ENCODE data around the gene RYR1.

- TF ChIP-seq EP300 (IDR thresholded peaks at IDR 0.05; ENCODE audit: borderline replicate concordance in 1 of 2, control insufficient read depth in 1 of 2, low read depth in 2 of 2, low read length in 2 of 2), result no peak
- TF ChIP-seq CTCF (IDR thresholded peaks at IDR 0.05 in 2 of 3, conservative IDR thresholded peaks at IDR 0.05 in 1 of 3; ENCODE audit: control insufficient read depth in 2 of 3, extremely low read depth in 1 of 3, insufficient read depth in 1 of 3, low read depth in 3 of 3, low read length in 3 of 3), result no peak; a peak in 1 of 6 replicates
- TF ChIP-seq POLR2AphosphoS5 (IDR thresholded peaks at IDR 0.05; ENCODE audit: low read length), result no peak
- TF ChIP-seq ESRRA (IDR thresholded peaks at IDR 0.05; ENCODE audit: low read length), result no peak
- TF ChIP-seq POLR2A (IDR thresholded peaks at IDR 0.05; ENCODE audit: low read depth, low read length), result no peak
- TF ChIP-seq NR2C2 (IDR thresholded peaks at IDR 0.05; ENCODE audit: borderline replicate concordance, control insufficient read depth, insufficient read length, low read depth), result no peak
- TF ChIP-seq FOS (IDR thresholded peaks at IDR 0.05; ENCODE audit: borderline replicate concordance, extremely low read depth, insufficient read length), result no peak
- no peak for TF ChIP-seq TAF1 (IDR thresholded peaks at IDR 0.05; ENCODE audit: borderline replicate concordance, low read depth, low read length)
- TF ChIP-seq PBX3 (IDR thresholded peaks at IDR 0.05; ENCODE audit: insufficient replicate concordance, low read depth, low read length), result no peak
- no peak; the same call in 1 of the 2 replicates for TF ChIP-seq BACH1 (IDR thresholded peaks at IDR 0.05; ENCODE audit: borderline replicate concordance)
These were observed 131.6 kb downstream of the RYR1 start for GRCh38 chr19:38564981-38565690.
